Measurements from ENCODE around the gene ABCB11.

DNA sequence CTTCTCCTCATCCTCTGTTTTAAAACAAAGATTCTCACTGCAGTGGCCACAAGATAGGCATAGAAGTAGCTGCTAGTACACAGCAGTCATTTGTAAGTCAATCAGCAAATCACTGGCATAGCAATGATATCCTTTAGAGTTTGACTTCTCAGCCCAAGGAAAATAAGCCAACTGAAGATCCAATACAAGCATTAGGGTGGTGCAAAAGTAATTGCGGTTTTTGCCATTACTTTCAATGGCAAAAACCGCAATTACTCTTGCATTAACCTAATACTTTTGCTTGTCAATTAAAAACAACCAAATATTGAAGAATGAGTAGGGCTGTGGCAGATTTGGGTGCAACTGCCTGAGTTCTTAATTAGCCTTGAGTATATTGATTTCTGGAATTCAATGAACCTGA lies 127.2 kb downstream of the ABCB11 start:
- TF ChIP-seq, protein P1, sequence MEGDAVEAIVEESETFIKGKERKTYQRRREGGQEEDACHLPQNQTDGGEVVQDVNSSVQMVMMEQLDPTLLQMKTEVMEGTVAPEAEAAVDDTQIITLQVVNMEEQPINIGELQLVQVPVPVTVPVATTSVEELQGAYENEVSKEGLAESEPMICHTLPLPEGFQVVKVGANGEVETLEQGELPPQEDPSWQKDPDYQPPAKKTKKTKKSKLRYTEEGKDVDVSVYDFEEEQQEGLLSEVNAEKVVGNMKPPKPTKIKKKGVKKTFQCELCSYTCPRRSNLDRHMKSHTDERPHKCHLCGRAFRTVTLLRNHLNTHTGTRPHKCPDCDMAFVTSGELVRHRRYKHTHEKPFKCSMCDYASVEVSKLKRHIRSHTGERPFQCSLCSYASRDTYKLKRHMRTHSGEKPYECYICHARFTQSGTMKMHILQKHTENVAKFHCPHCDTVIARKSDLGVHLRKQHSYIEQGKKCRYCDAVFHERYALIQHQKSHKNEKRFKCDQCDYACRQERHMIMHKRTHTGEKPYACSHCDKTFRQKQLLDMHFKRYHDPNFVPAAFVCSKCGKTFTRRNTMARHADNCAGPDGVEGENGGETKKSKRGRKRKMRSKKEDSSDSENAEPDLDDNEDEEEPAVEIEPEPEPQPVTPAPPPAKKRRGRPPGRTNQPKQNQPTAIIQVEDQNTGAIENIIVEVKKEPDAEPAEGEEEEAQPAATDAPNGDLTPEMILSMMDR (conservative IDR thresholded peaks at IDR 0.05) = no peak
- TF ChIP-seq EZH2 (IDR thresholded peaks at IDR 0.05; ENCODE audit: low read depth) = no peak
